M059J (cell line): ENCODE measurements around the gene COLEC11. TPM values are rescaled to one million over a fixed set of nuclear protein-coding genes. Genes with fewer than 3 reads are reported as not detected.
A peak's percentile ranks its signal among the peaks of the same experiment; 100 is the strongest.
"Not testable (repeated sequence)": the region's sequence is repeated elsewhere in the genome, so short reads cannot be mapped to it uniquely, and the experiment has no call there.

Experiments used
- DNase-seq: peaks from one replicate; pipeline ENCODE4 v3.0.0-alpha.2; 2012; ENCODE audit warnings: low read depth
- total RNA-seq: library from RNA; depleted of rRNA; stranded (reverse); fragments of >200 nt; shearing (Covaris generic); gene quantifications from 2 replicates; pipeline ENCODE4 v1.2.3, GENCODE V29; 2014; rRNA removed

COLEC11 gene
- 0.10 TPM in 1 of 2 replicates, not detected in the other for total RNA-seq

DNA sequence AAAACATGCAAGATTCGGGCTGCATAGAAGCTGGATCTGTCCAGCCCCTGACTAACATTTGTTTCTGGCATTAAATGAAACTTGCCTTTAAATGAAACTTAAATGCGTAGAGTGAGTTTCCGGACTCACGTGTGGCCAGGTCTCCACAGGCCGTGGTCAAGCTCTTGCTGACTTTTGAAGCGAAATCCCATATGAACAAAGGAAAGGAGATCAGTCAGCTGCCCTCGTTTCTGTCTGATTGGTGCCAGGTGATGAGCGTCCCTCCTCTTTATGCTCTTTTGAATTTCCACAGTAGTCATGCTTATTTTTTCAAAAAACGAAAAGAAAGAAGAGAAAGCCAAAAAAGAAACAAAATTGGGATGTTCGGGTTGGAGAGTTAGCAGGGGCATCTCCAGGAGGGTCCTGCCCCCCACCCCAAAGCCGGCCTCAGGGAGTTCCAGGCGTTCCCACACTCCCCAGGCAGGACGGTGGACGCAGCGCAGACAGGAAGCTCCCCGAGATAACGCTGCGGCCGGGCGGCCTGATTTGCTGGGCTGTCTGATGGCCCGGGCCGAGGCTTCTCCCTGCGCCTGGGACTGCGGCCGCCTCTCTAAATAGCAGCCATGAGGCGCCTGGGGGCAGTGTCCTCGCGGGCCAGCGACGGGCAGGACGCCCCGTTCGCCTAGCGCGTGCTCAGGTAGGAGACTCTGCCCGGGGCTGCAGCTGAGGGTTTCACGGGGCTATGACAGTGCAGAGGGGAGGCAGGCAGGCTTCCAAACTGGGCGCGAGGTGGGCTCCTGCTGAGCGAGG is at the start of gene COLEC11:
COLEC11 (plus strand) TSS at position 620 of the 789 bp plus-strand sequence. CDS start 9,229 bp downstream, outside the sequence.
- DNase-seq: no peak

DNA sequence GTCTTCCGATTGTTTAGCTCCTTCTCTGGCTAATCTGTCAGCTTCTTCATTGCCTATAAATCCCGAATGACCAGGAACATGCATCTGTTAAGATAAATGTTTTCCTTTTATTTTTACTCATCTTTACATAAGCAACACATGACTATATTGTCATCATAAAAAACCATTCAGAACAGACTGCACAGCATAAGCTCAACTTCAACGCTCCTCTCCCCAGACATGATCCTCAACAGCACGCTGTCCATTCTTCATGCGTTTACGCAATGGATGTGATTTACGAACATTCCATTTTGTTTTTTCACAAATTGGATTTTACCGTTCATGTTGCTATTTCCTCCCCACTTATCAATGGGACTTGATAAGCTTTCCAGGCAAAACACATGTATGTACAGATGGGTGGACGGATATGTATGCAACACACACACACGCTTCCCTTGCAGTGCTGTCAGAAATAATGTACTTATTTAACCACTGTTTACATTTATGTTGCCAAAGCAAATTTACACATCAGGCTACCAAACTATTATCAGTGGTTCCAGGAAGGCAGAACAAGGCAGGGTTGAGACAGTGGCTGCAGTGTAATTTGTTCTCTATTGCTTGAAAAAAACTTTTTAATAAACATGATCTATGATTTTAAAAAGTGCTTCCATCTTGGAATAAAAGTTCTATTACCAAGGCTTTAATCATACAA is 49.0 kb upstream of the COLEC11 start:
- DNase-seq: no peak

DNA sequence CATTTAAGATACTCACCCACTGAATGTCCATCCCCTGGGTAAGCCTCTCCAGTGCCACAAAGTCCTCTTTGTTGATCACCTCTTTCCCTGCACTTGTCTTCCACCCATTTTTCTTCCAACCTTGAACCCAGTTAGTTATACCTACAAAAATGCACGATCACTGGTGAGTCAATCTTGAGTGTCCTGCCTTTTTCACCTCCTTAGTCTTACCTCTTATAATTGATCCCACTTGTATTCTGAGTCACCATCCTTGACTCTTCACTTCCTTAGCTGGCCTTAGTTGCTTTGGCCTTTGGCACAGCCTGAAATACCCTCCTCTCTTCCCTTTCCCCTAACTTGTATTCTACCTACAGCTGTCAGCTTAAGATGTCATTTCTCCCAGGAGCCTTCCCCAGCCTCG is 47.0 kb upstream of the COLEC11 start:
- no peak for DNase-seq

DNA sequence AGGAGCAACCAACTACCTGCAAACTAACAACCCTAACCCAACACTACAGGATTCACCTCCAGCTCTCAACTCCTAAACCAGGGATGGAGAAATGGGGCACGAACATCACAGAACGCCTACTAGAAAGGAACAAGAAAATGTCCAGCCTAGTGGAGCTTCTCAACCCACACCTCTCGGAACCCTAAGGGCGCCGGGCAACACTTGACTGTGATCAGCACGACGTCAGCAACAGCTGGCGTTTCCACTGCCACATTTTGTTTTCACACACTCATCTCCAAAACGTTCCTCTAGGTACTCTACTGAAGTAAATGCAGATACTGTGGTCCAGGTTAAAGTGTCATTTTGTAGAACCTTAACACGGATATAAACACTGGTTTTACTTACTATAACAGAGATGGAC is 41.0 kb upstream of the COLEC11 start:
- DNase-seq: no peak

DNA sequence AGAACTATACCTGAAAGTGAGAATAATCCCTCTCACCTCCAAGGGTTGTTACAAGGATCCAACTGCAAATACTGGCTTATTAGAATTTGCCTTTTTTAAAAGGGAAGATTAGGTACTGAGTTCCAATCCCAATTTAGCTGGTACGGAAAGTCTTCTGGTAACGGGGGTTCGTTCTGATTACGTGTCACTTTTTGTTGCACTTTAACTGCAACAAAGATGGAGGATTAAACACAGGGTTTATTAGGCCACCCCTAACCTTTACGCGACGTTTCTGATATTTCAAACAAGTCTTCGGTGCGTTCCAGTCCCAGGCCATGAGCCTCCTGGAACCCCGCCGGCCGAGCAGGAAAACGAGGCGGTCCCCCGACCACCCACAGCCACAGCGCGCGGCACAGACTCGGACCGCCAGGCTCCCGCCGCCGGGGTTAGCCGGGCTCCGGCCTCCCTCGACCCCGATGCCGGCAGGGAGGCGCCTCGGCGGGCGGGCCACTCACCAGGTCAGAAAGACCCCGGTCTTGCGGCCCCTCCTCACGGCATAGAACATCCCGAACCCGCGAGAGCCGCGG is 37.2 kb upstream of the COLEC11 start:
- no peak for DNase-seq

DNA sequence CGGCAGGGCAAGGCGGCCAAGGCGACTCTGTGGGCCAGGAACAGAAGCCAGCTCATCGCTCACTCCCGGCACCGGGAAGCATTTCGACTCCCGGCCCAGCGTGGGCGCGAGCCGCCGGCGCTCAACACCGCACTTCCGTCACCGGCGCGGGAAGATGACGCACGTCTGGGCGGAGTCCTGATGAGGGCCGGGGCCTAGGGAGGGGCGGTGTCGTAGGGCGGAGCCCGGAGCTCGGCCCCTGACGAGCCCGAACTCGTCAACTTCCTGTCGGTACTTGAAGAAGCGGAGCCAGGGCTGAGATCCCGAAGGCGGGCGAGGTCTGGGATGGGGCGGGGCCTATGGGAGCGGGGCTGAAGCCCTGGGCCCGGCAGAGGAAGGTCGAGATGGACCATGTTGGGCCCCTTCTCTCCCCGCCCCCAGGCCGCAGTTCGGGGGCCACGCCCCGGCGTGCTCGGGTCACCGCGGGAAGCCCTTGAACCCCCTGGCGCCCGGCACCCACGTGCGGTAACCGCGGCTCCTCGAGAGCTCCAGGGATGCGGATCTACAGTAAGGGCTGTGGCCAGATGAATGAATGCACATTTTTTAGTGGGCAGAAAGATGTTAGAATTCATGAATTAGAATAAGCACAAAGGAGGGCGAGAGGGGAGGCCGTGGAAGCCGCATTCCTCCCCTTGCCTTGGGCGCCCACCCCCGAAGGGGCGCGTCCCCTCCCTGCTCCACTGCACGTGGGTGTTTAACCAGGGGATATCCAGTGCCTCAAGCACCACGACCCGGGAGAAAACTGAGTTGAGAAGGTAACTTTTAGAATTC is 36.5 kb upstream of the COLEC11 start, which contains the start of gene RNASEH1:
RNASEH1 (minus strand) TSS at position 129 of the 810 bp plus-strand sequence; CDS start at position 56, 73 bp downstream.
- DNase-seq: peak; percentile 96

DNA sequence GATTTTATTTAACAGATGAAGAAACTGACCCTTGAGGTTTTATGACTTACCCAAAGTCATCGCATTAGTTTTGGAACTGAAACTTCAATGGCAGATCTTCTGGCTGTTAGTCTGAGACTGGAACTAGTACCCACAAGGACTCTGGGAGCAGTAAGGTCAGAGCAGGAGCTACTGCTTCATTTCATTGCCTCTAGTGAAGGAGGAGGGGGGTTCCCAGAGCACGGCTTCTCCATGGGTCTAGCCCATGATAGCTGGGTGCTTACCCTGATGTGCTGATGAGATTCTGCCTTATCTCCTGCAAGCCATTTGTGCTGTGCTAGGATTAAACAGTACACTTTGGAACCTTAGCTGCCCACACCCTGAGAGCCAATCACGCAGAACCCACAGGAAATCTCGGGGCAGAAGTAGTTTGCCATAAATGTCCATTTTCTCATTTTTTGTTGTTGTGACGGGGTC is 31.4 kb upstream of the COLEC11 start:
- no peak for DNase-seq

DNA sequence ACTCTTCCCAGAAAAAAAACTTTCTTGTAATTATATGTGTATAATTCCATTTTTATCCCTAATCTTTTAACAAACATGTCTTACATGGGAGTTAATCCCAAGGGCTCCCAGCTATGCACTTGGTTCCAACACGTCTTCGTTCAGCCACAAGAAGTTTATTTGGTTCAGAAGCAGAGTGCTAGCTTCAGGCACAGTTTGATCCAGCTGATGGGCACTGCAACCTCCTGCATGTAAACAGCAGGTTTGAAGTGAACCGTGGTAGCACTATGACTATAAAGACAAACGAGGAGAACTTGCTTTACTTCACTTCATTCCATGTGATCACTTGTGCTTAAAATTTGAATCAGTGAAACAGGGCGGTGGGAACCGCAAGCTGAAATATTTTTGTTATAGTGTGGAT is 29.8 kb upstream of the COLEC11 start:
- no peak for DNase-seq

DNA sequence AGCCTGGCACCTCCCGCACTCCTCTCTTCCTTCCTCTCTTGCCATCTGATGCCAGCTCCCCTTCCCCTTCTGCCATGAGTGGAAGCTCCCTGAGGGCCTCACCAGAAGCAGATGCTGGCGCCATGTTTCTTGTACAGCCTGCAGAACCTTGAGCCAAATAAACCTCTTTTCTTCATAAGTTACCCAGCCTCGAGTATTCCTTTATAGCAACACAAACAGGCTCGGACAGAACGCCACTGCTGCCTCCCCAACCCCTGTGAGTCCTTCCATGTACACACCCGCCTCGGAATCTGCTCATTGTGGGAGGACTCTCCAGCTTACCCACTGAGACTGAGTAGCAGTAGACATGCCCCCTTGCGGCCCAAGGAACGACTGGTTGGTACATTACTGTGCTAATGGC is 28.1 kb upstream of the COLEC11 start:
- no peak for DNase-seq

DNA sequence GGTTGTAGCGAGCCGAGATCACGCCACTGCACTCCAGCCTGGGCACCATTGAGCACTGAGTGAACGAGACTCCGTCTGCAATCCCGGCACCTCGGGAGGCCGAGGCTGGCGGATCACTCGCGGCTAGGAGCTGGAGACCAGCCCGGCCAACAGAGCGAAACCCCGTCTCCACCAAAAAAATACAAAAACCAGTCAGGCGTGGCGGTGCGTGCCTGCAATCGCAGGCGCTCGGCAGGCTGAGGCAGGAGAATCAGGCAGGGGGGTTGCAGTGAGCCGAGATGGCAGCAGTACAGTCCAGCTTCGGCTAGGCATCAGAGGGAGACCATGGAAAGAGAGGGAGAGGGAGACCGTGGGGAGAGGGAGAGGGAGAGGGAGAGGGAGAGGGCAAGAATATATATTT is 25.3 kb upstream of the COLEC11 start:
- DNase-seq: not testable (repeated sequence)

DNA sequence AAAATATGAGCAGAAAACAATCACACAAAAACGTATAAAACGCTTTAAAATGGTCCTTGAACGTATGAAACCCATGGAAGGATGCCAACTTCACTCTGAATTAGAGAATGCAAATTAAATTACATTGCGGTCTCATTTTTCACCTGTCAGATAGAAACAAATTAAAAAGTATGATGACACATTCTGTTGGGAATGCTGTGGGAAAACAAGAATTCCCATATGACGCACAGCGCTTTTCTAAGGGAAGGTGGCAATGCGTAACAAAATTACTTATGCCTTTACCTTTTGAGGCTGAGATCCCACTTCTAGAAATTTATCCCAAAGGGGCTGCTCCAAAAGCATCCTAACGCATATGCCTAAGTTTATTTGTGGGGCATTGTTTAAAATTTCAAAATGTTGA is 23.6 kb upstream of the COLEC11 start:
- DNase-seq: peak; percentile 82

DNA sequence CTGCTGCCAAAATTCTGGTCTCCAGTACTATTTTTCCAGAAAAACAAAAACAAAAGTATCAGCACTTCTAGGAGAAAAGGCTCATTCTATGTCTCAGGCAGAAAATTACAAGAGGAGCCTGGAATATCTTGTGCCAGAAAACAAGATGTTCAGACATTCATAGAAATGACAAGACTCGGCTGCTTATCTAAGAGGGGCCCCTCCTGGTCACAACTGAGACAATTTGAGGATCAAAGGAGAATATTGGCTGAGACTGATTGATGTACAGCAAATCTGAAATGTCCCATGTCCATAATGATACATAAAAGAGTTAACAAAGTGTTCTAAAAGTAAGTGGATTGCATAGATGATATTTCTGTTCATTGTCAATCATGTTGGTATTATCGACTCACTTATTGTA is 22.3 kb upstream of the COLEC11 start:
- no peak for DNase-seq

DNA sequence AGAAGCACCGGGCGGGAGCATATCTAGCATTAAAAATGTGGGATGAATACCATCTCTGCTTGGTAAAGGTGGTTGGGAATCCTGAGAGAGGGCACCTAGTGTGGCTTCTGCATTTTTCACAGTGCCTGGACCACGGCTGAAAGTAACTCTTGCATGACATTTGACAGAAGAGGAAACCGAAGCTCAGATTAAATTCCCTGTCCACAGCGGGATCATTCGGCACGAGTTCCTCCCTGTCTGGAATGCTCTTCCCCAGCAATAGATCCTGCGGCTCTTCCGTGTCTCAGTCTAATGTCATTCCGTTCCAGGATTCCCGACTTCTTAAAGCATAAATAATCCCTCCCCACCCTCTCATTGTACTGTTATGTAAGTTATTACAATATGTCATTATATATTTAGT is 20.8 kb upstream of the COLEC11 start:
- DNase-seq: no peak

DNA sequence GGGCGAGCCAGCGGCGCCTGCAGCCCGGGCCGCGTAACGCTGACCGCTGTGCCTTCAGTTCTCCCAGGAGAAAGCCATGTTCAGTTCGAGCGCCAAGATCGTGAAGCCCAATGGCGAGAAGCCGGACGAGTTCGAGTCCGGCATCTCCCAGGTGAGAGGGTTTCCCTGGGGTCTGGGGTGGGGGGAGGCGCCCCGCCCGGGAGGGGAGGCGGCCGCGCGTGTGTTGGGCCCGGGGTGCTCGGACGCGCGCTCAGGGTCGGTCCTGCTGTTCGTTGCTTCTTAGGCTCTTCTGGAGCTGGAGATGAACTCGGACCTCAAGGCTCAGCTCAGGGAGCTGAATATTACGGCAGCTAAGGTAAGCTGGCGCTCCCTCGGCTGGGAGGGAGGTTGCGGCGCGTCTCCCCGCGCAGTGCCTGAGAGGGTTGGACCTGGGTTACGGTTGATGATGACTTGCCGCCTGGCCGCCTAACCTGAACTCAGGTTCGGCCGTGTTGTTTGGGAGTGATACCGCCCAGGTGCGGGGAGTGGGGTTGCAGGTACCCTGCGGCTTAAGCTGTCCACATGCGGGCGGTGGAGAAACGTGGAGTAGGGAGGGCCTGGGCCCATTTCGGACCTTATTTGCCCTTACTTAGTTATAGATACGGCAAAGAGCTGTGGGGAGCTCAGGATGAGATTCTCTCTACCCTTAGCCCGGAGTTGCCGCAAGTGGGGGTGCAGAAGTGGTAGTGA is 19.2 kb upstream of the COLEC11 start:
- DNase-seq: peak; percentile 4

DNA sequence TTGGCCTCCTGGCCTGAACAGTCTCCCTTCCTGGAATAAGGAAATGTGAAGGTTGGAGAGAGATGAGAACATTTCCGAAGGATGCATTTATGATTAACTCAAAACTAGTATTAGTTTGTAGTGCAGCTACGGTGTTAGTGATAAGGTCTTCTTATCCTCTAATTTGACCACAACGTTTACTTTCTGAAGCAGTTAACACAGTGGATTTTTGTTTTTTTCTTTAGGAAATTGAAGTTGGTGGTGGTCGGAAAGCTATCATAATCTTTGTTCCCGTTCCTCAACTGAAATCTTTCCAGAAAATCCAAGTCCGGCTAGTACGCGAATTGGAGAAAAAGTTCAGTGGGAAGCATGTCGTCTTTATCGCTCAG is 18.7 kb upstream of the COLEC11 start:
- not testable (repeated sequence) for DNase-seq

DNA sequence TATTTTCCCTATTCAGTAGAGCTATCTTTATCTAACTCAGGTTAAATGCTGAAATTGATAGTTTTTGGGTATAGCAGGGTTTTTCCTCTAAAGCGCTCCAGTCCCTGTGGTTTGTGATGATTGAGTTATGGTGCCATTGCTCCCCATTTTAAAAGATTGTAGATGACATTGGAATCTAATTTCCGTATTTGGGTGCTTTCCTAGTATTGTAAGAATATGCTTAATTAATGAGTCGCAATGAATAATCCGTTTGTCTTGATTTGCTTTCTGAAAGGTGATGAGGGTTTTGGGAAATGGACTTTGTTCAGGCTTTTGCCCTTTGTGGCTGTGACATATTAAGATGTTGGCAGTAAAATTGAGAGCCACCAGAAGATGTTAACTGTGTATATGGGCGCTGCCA is 15.9 kb upstream of the COLEC11 start:
- DNase-seq: no peak

DNA sequence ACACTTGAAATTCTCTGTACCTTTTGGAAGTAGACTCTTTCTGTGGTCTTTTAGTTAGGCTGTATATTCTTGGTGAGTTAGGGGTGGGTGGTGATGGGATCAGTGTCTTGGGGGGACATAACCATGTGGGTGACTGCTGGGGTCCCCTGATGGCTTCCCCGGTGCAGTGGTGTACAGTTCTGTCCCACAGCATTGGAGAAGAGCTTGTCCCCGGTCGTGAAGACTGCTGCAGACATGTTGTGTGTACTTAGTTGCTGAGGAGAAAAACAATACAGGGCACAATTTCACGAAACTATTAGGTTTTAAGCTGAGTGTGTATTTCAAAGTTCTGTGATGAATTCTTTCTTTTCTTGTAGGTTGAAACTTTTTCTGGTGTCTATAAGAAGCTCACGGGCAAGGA is 14.5 kb upstream of the COLEC11 start:
- DNase-seq: no peak

DNA sequence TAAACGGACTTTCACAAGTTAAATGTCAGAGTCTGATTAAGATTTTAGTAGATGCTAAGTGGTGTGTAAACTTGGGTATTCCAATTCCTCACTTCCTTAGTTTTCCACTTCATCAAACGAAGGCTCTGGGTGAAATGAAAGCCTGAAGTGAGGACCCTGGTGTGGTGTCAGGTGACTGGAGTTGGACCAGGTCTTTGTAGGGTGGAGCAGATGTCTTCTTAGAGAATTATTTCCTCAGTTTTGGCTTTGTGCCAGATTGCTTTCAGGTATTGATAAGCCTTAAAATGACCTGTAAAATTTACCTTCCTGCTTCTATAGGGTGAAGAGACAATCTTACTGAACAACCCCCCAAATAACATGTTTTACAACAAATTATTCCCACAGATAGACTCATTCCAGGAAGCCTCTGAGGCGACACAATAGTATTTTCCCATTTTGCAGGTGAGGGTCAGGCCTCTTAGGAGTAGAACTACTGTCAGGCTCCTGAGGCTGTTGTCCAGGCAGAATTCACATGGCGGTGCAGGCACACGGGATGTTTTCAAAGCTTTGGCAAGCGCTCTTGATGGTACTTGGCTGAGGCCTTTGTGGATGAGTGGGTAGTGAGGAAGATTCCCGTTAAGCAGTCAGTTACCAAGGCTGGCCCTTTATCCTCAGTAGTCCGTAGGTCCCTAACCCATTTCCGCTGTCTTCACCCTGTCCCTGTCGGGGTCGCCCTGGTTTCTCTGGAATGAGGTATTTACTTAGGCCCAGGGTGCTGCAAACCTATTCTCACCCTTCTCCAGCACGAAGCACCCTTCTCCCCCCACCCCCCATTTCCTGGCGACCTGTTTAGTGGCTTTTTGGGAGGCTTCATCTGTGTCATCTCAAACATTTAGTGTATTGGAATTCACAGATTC is 13.3 kb upstream of the COLEC11 start:
- no peak for DNase-seq

DNA sequence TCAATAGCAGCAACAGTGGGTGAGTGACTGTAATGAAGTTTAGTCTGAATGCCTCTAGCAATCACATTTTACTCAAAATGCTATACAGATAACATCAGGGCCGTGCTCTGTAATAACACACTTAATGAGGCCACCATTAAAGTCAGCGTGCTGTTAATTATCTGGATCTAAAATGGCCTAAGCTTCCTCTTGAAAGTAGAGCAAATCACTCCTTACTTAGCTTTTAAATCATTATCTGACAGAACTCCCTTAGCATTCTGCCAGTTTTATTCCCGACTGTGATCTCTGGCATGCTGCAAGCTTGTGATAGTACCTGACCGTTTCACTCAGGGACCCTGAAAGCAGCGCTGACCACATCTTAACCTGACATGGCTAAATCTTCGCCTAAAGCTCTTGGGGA is 10.8 kb upstream of the COLEC11 start:
- DNase-seq: no peak

DNA sequence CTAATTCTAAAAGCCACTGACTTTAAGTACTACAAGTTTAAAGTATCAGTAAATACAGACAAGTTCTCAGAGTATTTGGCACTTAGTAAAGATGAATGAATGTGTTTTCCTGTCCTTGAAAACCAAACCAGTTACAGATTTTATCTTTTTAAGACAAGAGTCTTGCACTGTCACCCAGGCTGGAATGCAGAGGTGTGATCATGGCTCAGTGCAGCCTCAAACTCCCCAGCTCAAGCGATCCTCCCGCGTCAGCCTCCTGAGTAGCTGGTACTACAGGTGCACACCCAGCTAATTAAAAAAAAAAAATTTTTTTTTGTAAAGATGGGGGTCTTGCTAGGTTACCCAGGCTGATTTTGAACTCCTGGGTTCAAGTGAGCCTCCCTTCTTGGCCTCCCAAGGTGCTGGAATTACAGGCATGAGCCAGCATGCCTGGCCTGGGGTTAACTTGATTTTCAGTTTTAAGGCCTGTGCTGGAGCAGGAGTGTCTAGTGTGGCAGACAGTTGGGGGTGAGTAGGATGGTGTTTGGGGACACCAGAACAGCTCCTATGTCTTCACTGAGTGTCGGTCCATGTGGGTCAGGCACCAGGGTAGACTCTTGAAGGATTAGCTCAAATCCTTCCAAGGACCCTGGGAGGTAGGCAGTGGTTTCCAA is 10.2 kb upstream of the COLEC11 start:
- DNase-seq: no peak
